Measurements from ENCODE around the gene FARP1.

FARP1 gene, protein sequence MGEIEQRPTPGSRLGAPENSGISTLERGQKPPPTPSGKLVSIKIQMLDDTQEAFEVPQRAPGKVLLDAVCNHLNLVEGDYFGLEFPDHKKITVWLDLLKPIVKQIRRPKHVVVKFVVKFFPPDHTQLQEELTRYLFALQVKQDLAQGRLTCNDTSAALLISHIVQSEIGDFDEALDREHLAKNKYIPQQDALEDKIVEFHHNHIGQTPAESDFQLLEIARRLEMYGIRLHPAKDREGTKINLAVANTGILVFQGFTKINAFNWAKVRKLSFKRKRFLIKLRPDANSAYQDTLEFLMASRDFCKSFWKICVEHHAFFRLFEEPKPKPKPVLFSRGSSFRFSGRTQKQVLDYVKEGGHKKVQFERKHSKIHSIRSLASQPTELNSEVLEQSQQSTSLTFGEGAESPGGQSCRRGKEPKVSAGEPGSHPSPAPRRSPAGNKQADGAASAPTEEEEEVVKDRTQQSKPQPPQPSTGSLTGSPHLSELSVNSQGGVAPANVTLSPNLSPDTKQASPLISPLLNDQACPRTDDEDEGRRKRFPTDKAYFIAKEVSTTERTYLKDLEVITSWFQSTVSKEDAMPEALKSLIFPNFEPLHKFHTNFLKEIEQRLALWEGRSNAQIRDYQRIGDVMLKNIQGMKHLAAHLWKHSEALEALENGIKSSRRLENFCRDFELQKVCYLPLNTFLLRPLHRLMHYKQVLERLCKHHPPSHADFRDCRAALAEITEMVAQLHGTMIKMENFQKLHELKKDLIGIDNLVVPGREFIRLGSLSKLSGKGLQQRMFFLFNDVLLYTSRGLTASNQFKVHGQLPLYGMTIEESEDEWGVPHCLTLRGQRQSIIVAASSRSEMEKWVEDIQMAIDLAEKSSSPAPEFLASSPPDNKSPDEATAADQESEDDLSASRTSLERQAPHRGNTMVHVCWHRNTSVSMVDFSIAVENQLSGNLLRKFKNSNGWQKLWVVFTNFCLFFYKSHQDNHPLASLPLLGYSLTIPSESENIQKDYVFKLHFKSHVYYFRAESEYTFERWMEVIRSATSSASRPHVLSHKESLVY

DNA sequence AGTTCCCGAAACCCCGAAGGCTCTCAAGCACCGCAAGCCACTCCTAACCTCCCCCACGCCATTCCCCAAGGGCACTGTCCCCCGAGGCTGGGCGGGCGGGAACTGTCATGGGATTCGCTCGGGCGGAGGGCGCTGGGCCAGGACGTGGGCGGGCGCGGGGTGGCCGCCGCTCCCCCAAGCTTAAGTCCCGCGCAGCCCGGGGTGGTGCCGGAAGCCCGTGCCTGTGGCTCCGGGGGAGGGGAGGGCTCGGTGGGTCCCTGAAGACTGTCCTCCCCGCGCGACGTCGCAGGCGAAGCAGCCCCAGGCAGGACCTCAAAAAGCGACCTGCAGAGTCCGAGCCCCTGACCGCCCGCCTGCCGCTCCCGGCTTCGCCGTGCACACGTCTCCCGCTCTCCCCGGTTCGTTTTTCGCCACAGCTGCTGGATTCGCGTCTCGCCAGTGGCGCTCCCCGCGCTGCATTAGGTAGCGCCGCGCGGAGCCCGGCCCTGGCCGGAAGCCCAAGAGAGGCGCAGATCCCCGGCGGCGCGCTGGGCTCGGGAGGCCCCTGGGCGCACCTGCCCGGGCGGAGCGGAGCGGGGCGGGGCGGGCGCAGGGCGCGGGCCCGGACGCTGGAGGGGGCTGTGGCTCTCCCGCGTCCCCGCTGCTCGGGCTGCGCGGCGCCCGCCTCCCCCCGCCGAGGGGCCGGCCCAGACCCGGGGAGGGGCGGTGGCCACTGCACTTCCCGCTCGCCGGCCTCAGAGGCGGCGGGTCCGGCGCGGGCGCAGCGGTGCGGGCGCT, at the start of gene FARP1:
Gene FARP1 (plus strand): TSS at position 715 of the 777 bp plus-strand sequence. CDS start 70,149 bp downstream, outside the sequence.
- in situ Hi-C loops (cut with HindIII; ENCODE audit: low sequenced_read_pairs), result loop anchor here (10.0 to 25.0 kb wide), 2 partner anchors 195 to 282 kb away; no protein-coding TSS in a partner anchor

DNA sequence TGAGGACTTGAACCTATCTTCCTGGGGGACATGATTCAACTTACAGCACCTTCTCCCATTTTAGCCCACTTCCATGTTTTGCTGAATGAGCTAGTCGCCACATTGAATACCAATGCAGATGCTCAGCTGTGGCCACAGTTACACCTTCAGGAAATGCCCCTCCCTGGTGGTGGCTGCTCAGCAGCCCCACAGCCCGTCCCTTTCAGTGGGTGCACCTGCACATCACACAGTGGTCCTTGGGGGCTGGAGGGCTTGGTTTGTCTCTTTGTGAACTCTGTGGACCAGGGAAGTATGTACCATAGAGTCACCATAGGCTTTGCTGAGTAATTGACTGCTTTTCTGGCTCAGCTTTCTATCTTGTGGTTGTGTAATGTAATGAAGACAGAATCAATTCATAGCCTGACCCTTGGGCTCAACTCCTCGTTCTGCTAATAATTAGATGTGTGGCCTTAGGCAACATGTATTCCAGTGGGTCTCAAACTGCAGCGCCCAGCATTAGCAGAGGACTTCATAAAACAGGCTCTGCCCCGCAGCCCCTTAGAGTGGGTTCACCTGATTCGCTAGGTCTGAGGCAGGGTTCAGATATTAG, 48.1 kb upstream of the FARP1 start:
- in situ Hi-C loops (cut with HindIII; ENCODE audit: low sequenced_read_pairs), result no loop called here

DNA sequence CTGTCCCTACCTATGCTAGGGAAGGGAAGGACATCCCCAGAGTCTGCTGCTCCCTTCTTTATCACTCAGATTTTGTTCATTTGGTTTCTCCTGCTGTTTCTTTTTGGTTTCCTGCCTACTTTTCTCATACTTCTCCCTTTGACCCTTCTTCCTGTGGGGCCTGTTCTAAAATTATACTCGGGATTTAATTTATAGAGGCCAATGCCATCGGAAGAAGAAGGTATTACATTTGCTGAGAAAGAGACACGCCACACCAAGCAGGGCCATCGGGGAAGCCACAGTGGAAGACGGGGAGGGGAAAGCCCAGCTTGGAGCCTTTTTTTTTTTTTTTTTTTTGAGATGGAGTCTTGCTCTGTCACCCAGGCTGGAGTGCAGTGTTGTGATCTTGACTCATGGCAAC, 46.8 kb upstream of the FARP1 start:
- in situ Hi-C loops (cut with HindIII; ENCODE audit: low sequenced_read_pairs), result no loop called here

DNA sequence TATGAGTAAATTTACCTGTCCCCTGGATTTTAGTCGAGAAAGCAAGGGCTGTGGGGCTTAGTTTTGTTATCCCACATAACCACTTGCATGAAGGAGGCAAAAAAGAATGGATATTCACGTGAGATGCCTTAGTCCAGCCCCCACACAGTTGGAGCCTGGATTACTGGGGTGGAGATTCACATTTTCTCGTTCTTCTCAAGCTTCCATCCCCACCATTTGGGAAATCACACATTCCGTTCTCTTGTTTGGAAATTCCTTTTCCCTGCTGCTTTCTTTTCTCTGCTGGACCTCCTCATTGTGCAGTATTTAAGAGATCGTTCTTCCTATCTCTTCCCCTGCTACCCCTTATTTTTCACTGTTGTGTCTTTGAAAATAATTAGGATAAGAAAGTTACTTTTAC, 45.1 kb upstream of the FARP1 start:
- in situ Hi-C loops (cut with HindIII; ENCODE audit: low sequenced_read_pairs), result no loop called here

DNA sequence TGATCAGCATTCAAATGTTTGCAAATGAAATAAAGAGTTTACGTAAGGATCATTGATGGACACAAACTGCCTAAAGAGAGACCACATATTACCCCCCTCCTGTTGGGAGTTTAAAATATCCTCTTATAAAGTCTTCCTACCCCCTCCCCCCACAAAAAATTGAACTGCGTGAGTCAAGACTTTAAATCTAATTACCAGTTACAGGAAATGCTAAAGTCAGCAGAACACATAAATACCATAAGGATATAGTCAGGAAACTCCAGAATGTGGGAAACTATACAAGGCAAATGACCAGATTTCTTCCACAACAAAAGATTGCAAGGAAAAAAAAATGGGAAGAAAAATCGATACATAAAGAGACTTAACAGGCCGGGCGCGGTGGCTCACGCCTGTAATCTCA, 44.4 kb upstream of the FARP1 start:
- in situ Hi-C loops (cut with HindIII; ENCODE audit: low sequenced_read_pairs), result no loop called here

DNA sequence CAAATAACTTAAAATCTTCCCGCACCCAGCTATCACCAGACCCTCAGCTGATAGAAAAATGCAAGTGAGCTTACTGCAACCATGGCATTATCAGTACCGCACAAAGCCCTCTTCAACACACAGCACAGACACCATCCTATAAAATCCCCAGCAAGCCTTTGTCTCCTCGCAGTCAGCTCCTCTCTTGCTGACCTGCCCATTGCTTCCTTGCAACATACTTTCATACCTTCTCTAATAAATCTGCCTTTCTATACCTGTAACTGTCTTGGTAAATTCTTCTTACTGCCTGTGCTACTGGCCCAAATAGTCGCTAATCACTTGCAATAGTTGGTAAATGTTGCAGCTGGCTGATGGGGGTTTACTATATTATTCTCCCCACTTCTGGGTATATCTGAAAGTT, 43.3 kb upstream of the FARP1 start:
- in situ Hi-C loops (cut with HindIII; ENCODE audit: low sequenced_read_pairs), result no loop called here

DNA sequence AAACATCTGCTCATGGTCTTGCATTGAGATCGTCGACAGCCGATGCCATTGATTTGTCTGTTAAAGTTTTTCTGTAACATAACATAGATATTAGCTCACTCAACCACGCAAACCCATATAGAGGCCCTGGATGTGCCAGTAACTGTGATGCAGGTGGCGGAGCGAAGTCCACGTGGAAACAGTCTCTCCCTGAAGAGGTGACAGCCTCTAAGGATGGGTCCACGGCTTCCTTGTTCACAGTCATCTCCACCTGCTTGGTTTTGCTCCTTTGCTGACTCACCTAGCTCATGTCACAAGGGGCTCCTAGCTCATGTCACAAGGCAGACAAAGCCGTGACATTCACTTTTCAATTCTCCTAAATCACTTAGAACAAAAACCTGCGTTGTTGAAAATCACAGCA, 42.4 kb upstream of the FARP1 start:
- in situ Hi-C loops (cut with HindIII; ENCODE audit: low sequenced_read_pairs), result no loop called here

DNA sequence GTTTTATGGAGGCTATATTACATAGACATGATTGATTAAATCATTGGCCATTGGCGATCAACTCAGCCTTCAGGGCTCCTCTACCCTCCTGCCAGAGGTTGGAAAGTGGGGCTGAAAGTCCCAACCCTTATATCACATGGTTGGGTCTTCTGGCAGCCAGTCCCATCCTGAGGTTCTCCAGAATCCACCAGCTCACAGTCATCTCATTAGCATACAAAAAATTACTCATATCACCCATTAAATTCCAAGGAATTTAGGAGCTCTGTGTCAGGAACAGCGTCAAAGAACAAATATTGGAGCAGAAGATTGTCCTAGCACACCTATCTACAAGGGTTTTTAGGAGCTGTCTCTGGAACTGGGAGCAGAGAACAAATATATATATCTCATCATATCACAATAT, 39.4 kb upstream of the FARP1 start:
- in situ Hi-C loops (cut with HindIII; ENCODE audit: low sequenced_read_pairs), result no loop called here

DNA sequence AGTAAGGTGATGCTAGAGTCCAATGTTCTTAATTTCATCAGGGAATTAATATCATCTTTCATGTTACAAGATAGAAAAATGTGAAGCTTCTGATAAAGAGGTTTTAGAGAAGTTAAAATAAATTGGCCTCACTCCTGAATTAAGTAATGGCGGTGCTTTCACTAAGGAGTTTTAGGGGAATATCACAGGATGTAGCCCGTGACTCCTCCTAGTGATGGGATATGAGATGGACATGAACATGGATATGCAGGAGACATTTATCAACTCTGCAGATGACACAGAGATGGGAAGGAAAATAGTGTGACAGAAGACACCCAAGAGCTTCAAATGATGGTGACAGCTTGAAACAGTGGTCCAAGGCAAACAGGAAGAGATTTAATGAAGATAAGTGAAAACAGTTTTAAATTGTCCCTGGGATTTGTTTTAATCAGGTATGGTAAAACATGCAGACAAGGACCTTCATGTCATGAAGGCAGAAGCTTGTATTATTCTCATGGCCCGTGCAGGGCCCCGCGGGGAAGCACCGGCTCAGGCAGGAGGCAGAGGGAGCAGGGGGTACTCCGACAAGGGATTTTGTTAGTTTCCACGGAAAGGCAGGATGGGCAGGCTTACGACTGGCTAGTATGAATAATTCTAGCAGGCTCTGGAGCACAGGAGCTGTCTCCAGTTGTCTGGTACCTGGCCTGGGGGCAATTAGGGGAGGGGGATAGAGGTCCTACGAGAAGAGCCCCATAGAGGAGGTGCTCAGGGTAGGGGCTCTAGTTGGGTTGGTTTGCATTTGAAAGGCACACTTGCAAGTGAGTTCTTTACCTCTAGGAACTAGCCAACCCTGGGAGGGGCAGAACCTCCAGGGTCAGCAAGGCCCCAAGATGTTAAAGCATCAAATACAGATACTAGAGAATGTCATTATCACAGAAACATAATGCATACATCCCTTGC, 38.7 kb upstream of the FARP1 start:
- in situ Hi-C loops (cut with HindIII; ENCODE audit: low sequenced_read_pairs), result no loop called here

DNA sequence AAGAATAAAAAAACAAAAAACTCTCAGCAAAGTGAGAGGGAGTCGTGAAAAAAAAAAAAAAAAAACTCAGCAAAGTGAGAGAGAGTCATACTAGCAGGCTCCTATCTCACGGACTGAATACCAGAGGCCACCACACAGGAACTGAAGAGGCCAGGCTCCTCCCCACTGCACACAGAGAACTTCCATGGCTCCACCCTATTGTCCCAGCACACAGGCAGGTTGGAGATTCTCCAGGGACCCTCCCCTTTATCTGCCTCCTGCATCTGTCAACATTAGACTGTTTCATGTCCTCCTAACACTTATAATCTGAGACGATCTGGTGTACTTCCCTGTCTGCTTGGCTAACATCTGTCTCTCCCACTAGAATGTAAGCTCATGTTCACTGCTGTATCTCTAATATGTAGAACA, 37.0 kb upstream of the FARP1 start:
- in situ Hi-C loops (cut with HindIII; ENCODE audit: low sequenced_read_pairs), result no loop called here

DNA sequence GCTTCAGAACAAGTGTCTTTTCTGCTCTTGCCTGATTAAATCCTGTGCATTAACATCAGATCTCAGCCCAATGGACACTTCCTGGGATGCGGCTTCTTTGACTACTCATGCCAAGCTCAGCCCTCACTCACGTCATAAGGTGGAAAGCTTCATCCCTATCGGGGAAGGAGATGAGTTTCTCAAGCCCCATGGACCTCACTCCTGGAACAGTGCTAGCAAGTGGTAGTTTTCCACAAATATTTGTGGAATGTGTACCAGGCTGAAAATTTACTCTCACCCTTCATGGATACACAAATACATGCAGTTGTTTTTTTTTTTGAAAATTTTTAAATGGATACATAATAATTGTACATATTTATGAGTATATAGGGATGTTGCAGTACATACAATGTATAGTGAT, 34.6 kb upstream of the FARP1 start:
- in situ Hi-C loops (cut with HindIII; ENCODE audit: low sequenced_read_pairs), result no loop called here

DNA sequence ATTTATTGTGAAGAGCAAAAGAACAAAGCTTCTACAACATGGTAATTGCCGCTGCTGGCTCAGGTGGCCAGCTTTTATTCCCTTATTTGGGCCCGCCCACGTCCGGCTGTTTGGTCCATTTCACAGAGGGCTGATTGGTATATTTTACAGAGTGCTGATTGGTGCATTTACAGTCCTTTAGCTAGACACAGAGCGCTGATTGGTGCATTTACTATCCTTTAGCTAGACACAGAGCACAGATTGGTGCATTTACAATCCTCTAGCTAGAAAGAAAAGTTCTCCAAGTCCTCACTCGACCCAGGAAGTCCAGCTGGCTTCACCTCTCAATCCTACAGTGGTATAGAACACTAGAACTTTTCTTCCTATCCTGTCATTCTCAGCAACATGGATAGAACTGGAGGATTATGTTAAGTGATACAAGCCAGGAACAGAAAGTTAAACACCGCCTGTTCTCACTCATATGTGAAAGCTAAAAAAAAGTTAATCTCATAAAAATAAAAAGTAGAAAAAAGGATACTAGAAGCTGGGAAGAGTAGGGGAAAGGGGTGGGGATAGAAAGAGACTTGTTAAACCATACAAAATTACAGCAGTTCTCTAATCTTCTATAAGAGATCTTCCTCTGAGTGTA, 33.6 kb upstream of the FARP1 start:
- in situ Hi-C loops (cut with HindIII; ENCODE audit: low sequenced_read_pairs), result no loop called here

DNA sequence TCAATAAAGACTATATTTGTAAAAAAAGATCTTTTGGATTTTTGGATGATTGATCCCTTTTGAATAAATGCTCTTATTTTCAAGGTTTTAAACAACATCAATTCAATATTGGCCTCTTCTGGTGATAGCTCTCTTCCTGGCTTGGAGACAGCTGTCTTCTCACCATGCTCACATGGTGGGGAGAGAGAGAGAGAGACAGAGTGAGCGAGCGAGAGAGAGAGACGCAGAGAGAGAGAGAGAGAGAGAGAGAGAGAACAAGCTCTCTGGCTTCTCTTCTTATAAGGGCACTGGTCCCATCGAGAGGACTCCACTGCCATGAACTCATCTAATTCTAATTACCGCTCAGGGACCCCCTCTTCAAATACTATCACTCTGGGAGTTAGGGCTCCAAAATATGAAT, 32.1 kb upstream of the FARP1 start:
- in situ Hi-C loops (cut with HindIII; ENCODE audit: low sequenced_read_pairs), result no loop called here

DNA sequence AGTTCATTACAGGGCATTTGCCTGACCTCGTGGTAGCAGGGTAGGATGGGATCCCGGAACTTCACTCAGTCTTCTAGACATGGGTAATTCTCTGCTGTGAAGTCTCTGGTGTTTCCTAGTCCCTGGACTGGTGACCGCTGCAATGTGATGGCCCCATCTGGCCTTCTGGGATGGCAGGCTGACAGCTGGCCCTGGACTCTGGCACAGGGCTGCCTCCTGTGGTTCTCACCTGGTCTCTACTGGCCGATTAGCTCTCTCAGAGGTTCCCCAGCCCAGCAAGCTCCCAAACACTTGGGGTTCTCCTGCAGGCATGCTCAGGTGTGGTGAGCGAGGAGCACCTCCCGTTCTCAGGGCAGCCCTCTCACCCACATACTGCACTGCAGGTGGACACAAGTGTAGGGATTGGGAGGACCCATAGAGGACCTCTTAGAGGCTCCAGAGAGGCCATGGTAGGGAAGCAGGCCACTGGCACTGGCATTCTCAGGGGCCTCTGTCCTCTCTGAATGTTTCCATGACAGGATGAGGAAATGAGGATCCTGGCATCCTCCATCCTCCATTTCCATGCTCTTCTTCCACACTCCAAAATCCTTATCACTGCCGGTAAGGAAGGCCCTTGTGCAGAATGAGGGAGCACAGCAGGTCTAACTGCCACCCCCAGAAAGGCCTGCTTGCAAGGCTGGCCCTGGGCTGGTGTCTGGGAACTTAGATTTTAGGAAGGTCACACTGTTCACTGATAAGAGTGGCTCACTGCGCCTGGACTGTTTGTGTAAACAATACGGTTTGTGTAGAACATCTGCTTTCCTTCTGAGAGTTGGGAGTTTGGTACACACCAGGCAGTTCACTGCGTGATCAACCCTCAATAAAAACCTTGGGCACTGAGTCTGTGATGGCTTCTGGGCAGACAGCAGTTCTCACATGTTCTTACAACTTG, 31.5 kb upstream of the FARP1 start:
- in situ Hi-C loops (cut with HindIII; ENCODE audit: low sequenced_read_pairs), result no loop called here

DNA sequence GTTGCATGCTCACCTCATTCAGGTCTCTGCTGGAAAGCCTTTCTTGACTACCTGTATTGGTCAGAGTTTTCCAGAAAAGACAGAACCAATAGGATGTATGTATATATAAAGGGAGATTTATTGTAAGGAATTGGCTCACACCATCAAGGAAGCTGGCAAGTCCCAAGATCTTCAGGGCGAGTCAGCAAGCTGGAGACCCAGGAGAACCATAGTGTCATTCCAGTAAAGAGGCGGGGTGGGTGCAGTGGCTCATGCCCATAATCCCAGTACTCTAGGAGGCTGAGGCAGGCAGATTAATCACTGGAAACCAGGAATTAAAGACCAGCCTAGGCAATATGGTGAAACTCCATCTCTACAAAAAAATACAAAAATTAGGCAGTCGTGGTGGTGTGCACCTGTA, 30.4 kb upstream of the FARP1 start:
- in situ Hi-C loops (cut with HindIII; ENCODE audit: low sequenced_read_pairs), result no loop called here

DNA sequence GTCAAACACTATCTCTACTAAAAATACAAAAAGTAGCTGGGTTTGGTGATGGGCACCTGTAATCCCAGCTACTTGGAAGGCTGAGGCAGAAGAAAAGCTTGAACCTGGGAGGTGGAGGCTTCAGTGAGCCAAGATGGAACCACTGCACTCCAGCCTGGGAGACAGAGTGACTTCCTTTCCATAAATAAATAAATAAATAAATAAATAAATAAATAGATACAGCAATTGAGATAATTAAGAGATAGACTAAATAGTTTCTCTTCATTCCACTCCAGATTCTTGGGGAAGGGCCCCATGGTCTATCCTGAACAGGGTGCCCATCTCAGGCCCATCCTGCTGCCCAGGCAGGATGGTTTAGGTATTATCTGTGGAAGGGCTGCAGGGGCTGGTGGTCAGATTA, 24.0 kb upstream of the FARP1 start:
- in situ Hi-C loops (cut with HindIII; ENCODE audit: low sequenced_read_pairs), result no loop called here

DNA sequence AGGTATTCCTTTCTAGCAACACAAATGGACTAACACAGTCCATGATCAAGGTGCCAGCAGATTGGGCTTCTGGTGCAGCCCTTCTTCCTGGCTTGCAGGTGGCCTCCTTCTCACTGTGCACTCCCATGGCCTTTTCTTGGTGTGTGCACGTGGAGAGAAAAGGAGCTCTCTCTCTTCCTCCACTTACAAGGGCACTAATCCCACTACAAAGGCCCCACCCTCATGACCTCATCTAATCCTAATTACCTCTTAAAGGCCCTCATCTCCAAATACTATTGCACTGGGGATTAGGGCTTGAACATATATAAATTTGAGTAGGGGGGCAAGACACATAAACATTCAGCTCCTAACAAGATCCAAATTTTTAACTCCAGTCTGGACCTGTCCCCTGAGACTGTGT, 19.7 kb upstream of the FARP1 start:
- in situ Hi-C loops (cut with HindIII; ENCODE audit: low sequenced_read_pairs), result no loop called here

Data from DLD1 (cell line).